Measurements from ENCODE around the gene SUGP2.

SUGP2 gene

GRCh38 chr19:18975869-18976268, 57.4 kb downstream of the SUGP2 start:
- Histone ChIP-seq H3K9me3 (ENCODE audit: insufficient read depth, low read length) (no peaks in the 10 kb centered on the region), H3K9me2 (replicated peaks; ENCODE audit: insufficient read depth, low read length) (no peaks in the 10 kb centered on the region), H3K4me2 (ENCODE audit: low read depth, low read length, poor library complexity, severe bottlenecking) (no peak overlapping the region), H3K79me2 (ENCODE audit: insufficient read depth, low read length) (no peaks in the 10 kb centered on the region), H3K36me3 (ENCODE audit: low read length) (no peaks in the 10 kb centered on the region), H3K27ac (ENCODE audit: low read depth, low read length) (no peak overlapping the region), H4K20me1 (ENCODE audit: low read depth, low read length) (no peaks in the 10 kb centered on the region), H3K9ac (ENCODE audit: low read length) (no peak overlapping the region), H3F3A (ENCODE audit: insufficient read depth) (no peaks in the 10 kb centered on the region), H2AFZ (ENCODE audit: low read depth, low read length, severe bottlenecking) (no peak overlapping the region), H3K27me3 (ENCODE audit: low read length) (no peaks in the 10 kb centered on the region), H3K4me3 (ENCODE audit: insufficient read depth, low read length, poor library complexity, severe bottlenecking) (no peak overlapping the region)
- TF ChIP-seq EZH2phosphoT487 (conservative IDR thresholded peaks at IDR 0.05; ENCODE audit: low read length) (no peak), CTCF (IDR thresholded peaks at IDR 0.05; ENCODE audit: insufficient read depth, low read length, poor library complexity, severe bottlenecking) (no peak)

GRCh38 chr19:18975011-18975410, 58.3 kb downstream of the SUGP2 start:
- H3K79me2 ChIP-seq (ENCODE audit: insufficient read depth, low read length): no peaks in the 10 kb centered on the region
- TF ChIP-seq EZH2phosphoT487 (conservative IDR thresholded peaks at IDR 0.05; ENCODE audit: low read length): no peak
- TF ChIP-seq CTCF (IDR thresholded peaks at IDR 0.05; ENCODE audit: insufficient read depth, low read length, poor library complexity, severe bottlenecking): no peak
- no peak overlapping the region for H2AFZ ChIP-seq (ENCODE audit: low read depth, low read length, severe bottlenecking)
- H3K4me3 ChIP-seq (ENCODE audit: insufficient read depth, low read length, poor library complexity, severe bottlenecking): no peak overlapping the region
- no peaks in the 10 kb centered on the region for H3K9me2 ChIP-seq (replicated peaks; ENCODE audit: insufficient read depth, low read length)
- H3F3A ChIP-seq (ENCODE audit: insufficient read depth): no peaks in the 10 kb centered on the region
- no peaks in the 10 kb centered on the region for H4K20me1 ChIP-seq (ENCODE audit: low read depth, low read length)
- no peak overlapping the region for H3K9ac ChIP-seq (ENCODE audit: low read length)
- no peak overlapping the region for H3K27ac ChIP-seq (ENCODE audit: low read depth, low read length)
- H3K36me3 ChIP-seq (ENCODE audit: low read length): no peaks in the 10 kb centered on the region
- H3K27me3 ChIP-seq (ENCODE audit: low read length): no peaks in the 10 kb centered on the region
- H3K4me2 ChIP-seq (ENCODE audit: low read depth, low read length, poor library complexity, severe bottlenecking): no peak overlapping the region
- H3K9me3 ChIP-seq (ENCODE audit: insufficient read depth, low read length): no peaks in the 10 kb centered on the region

GRCh38 chr19:18972851-18973250, 60.5 kb downstream of the SUGP2 start:
- no peak overlapping the region for H3K27ac ChIP-seq (ENCODE audit: low read depth, low read length)
- no peaks in the 10 kb centered on the region for H3K9me2 ChIP-seq (replicated peaks; ENCODE audit: insufficient read depth, low read length)
- no peaks in the 10 kb centered on the region for H3K79me2 ChIP-seq (ENCODE audit: insufficient read depth, low read length)
- no peaks in the 10 kb centered on the region for H3K36me3 ChIP-seq (ENCODE audit: low read length)
- H3K9ac ChIP-seq (ENCODE audit: low read length): no peak overlapping the region
- H2AFZ ChIP-seq (ENCODE audit: low read depth, low read length, severe bottlenecking): no peak overlapping the region
- H3K9me3 ChIP-seq (ENCODE audit: insufficient read depth, low read length): no peaks in the 10 kb centered on the region
- H3F3A ChIP-seq (ENCODE audit: insufficient read depth): no peaks in the 10 kb centered on the region
- no peak for TF ChIP-seq CTCF (IDR thresholded peaks at IDR 0.05; ENCODE audit: insufficient read depth, low read length, poor library complexity, severe bottlenecking)
- no peak for TF ChIP-seq EZH2phosphoT487 (conservative IDR thresholded peaks at IDR 0.05; ENCODE audit: low read length)
- no peak overlapping the region for H3K4me3 ChIP-seq (ENCODE audit: insufficient read depth, low read length, poor library complexity, severe bottlenecking)
- H3K27me3 ChIP-seq (ENCODE audit: low read length): no peaks in the 10 kb centered on the region
- no peak overlapping the region for H3K4me2 ChIP-seq (ENCODE audit: low read depth, low read length, poor library complexity, severe bottlenecking)
- H4K20me1 ChIP-seq (ENCODE audit: low read depth, low read length): no peaks in the 10 kb centered on the region

Measured in SU-DHL-6 (cell line).